IPS-18c (cell line): ENCODE measurements around the gene EEF1E1.
"Not testable (repeated sequence)": the region's sequence is repeated elsewhere in the genome, so short reads cannot be mapped to it uniquely, and the experiment has no call there.

Experiments
- H3K4me3 ChIP-seq: 2 replicates; pipeline ENCODE4 v1.7.0; 2013; ENCODE audit warnings: low read depth, mild to moderate bottlenecking, low read length, moderate library complexity; ENCODE audit not compliant: insufficient read depth
- H3K9me3 ChIP-seq: one replicate; pipeline ENCODE4 v1.6.1; 2013; ENCODE audit warnings: mild to moderate bottlenecking, low read length, moderate library complexity; ENCODE audit not compliant: control insufficient read depth, insufficient read depth

EEF1E1 gene

DNA sequence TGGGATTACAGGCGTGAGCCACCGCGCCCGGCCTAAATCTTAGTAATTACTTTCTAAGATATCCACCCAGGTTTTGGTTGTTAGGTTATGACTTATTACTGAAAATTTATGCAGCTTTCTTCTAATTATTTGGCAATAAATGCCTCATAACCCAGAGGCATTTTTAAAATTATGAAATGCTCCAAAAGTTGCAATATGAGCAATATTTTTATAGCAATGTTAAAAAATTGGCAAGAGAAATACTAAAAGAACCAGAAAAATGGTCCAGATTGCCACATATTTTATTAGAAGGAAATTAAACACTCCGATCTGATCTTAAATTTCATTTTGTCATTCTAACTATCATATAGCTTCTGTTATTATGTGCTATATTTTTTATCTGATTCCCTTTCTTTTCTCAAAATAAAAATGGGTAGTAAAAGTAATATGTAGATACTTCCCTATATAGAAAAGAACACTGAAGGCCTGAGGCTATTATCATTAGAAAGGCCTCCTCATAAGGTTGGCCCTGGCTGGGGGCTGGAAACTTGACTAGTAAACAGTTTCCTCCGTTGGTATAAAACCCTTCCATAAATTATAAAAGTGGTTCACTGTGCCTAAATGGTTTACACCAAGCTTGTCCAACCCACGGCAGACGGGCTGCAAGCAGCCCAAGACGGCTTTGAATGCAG, 60.3 kb downstream of the EEF1E1 start:
- Histone ChIP-seq H3K4me3 (no peak overlapping the region), H3K9me3 (peaks cover 2% of the 10 kb centered on the region)

DNA sequence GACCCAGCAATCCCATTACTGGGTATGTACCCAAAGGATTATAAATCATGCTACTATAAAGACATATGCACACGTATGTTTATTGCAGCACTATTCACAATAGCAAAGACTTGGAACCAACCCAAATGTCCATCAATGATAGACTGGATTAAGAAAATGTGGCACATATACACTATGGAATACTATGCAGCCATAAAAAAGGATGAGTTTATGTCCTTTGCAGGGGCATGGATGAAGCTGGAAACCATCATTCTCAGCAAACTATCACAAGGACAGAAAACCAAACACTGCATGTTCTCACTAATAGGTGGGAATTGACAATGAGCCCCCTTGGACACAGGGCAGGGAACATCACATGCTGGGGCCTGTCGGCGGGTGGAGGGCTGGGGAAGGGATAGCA, 68.2 kb downstream of the EEF1E1 start:
- not testable (repeated sequence) for H3K9me3 ChIP-seq

DNA sequence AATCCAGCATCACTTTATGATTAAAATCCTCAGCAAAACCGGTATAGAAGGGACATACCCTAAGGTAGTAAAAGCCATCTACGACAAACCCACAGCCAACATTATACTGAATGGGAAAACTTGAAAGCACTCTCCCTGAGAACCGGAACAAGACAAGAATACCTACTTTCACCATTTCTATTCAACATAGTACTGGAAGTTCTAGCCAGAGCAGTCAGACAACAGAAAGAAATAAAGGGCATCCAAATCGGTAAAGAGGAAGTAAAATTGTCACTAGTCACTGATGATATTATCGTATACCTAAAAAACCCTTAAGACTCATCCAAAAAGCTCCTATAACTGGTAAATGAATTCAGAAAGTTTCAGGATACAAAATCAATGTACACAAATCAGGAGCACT, 71.4 kb downstream of the EEF1E1 start:
- H3K4me3 ChIP-seq = no peak overlapping the region
- H3K9me3 ChIP-seq = no peaks in the 10 kb centered on the region

More for the DNA sequence above, 68.2 kb downstream of the EEF1E1 start:
- H3K4me3 ChIP-seq = not testable (repeated sequence)
